PC-9 (cell line): Measurements from ENCODE around the gene ZNF470. TPM values are rescaled to one million over a fixed set of nuclear protein-coding genes. Genes with fewer than 3 reads are reported as not detected.

Source experiments
- BruUV-seq: library from RNA; stranded (reverse); fragments of 400-500 nt; replicated peaks from 2 replicates; lab custom pipeline; 2021; lab: Mats Ljungman, UMichigan
- CTCF ChIA-PET: fragments of 300-600 bp; sonication (Branson Sonifier 250); formaldehyde crosslinking; loops from one replicate; lab custom pipeline; 2022; ENCODE audit warnings: antibody characterized with exemption; lab: Charles Lee
- POLR2A ChIA-PET: fragments of 300-600 bp; sonication (Branson Sonifier 250); formaldehyde crosslinking; loops from one replicate; lab custom pipeline; 2022; ENCODE audit warnings: antibody characterized with exemption; ENCODE audit not compliant: unreplicated experiment; lab: Charles Lee
- DNase-seq, 2 experiments: peaks; one replicate each; pipeline versions ENCODE4 v3.0.0 to v3.0.0-alpha.2; 2015 to 2022; ENCODE audit warnings: mixed read lengths in 1 of 2
- H2AFZ ChIP-seq: fragments of 200-600 bp; sonication (generic); 2 replicates; pipeline ENCODE4 v1.8.1; 2017; ENCODE audit warnings: antibody characterized with exemption
- H3F3A ChIP-seq: fragments of 200-600 bp; sonication (generic); 2 replicates; pipeline ENCODE4 v1.8.1; 2017; ENCODE audit warnings: antibody characterized with exemption, mild to moderate bottlenecking, low read depth; ENCODE audit not compliant: insufficient read depth
- H3K27ac ChIP-seq: fragments of 200-600 bp; sonication (generic); 2 replicates; pipeline ENCODE4 v1.6.1; 2016; ENCODE audit warnings: mixed run types
- H3K27me3 ChIP-seq: fragments of 200-600 bp; sonication (generic); 2 replicates; pipeline ENCODE4 v1.6.1; 2016; ENCODE audit warnings: low read depth, mixed run types; ENCODE audit not compliant: insufficient read depth
- H3K36me3 ChIP-seq: fragments of 200-600 bp; sonication (generic); 2 replicates; pipeline ENCODE4 v1.6.1; 2016; ENCODE audit warnings: low read depth, mixed run types
- H3K4me1 ChIP-seq: fragments of 200-600 bp; sonication (generic); replicated peaks from 2 replicates; pipeline ENCODE4 v1.6.1; 2016; ENCODE audit warnings: mixed run types; ENCODE audit not compliant: insufficient read depth
- H3K4me2 ChIP-seq: fragments of 200-600 bp; sonication (generic); 2 replicates; pipeline ENCODE4 v1.6.1; 2017; ENCODE audit warnings: mixed run types
- H3K4me3 ChIP-seq: fragments of 200-600 bp; sonication (generic); 2 replicates; pipeline ENCODE4 v1.6.1; 2016; ENCODE audit warnings: mixed run types
- H3K79me2 ChIP-seq: fragments of 200-600 bp; sonication (generic); 2 replicates; pipeline ENCODE4 v1.6.1; 2017; ENCODE audit warnings: low read depth, mixed run types
- H3K9me2 ChIP-seq: fragments of 200-600 bp; sonication (generic); 2 replicates; pipeline ENCODE4 v1.8.1; 2017; ENCODE audit warnings: mild to moderate bottlenecking; ENCODE audit not compliant: insufficient read depth
- H3K9me3 ChIP-seq: fragments of 200-600 bp; sonication (generic); 2 replicates; pipeline ENCODE4 v1.8.1; 2016; ENCODE audit warnings: low read depth; ENCODE audit not compliant: insufficient read depth
- H4K20me1 ChIP-seq: fragments of 200-600 bp; sonication (generic); 2 replicates; pipeline ENCODE4 v1.8.1; 2017; ENCODE audit not compliant: insufficient read depth
- CTCF ChIP-seq: fragments of 200-600 bp; sonication (generic); conservative IDR thresholded peaks from 2 replicates; pipeline ENCODE4 v1.6.1; 2017; ENCODE audit warnings: mixed run types, antibody characterized with exemption, mild to moderate bottlenecking, moderate library complexity
- EZH2 ChIP-seq: fragments of 200-600 bp; sonication (generic); IDR thresholded peaks from 2 replicates; pipeline ENCODE4 v1.8.0; 2017; ENCODE audit warnings: antibody characterized with exemption, low read depth
- intact Hi-C: fragments of 100-400 bp; cut with micrococcal nuclease; formaldehyde crosslinking; loops from one replicate; pipeline ENCODE4 v1.10.0; 2022; ENCODE audit not compliant: unreplicated experiment
- total RNA-seq: library from RNA; stranded (reverse); gene quantifications from 2 replicates; pipeline ENCODE4 v1.2.3, GENCODE V29; 2021

Gene ZNF470
- total RNA-seq, 1 experiment from 2014 or later, result 1.7 TPM

GRCh38 chr19:56617531-56617930 is 50.3 kb downstream of the ZNF470 start:
- Histone ChIP-seq H3K9me2 (no peaks in the 10 kb centered on the region), H3F3A (no peaks in the 10 kb centered on the region), H4K20me1 (no peaks in the 10 kb centered on the region), H3K4me2 (no peak overlapping the region), H3K36me3 (0 out of 2 replicates have a peak, but pooled peaks cover 4% of the 10 kb centered on the region), H3K4me1 (no peaks in the 10 kb centered on the region), H3K9me3 (peaks cover 14% of the 10 kb centered on the region), H3K27me3 (no peaks in the 10 kb centered on the region), H2AFZ (no peak overlapping the region), H3K4me3 (no peak overlapping the region), H3K79me2 (no peaks in the 10 kb centered on the region), H3K27ac (no peak overlapping the region)
- no peak for DNase-seq
- CTCF ChIA-PET, result interaction anchor here (0.5 kb wide), 1 partner anchor 353 kb away, joined by 4 read pairs; no protein-coding TSS in a partner anchor
- intact Hi-C loops, result no loop called here
- BruUV-seq, result no TSS peak
- TF ChIP-seq EZH2, result no peak
- TF ChIP-seq CTCF, result no peak
- POLR2A ChIA-PET, result no interaction called here

DNA sequence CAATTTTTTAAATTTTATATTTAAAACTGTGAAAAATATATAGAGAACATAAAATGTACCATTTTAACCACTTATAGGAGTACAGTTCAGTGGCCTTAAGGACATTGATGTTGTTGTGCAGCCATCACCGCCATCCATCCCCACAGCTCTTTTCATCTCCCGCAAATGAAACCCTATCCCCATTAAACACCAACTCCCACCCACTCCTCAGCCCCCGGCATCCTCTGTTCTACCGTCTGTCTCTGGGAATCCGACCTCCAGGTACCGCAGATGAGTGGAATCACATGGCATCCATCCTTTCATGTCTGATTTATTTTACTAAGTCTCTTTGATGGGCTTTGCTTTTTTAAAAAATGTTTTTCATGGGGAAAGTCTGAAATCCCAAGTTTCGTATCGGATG is 51.9 kb downstream of the ZNF470 start:
- intact Hi-C loops, result no loop called here
- Histone ChIP-seq H3K36me3 (peaks cover under 1% of the 10 kb centered on the region; the same call in 1 of the 2 replicates), H3K4me2 (no peak overlapping the region), H2AFZ (no peak overlapping the region), H3K9me2 (no peaks in the 10 kb centered on the region), H4K20me1 (no peaks in the 10 kb centered on the region; the same call in 1 of the 2 replicates), H3K79me2 (no peaks in the 10 kb centered on the region), H3F3A (no peaks in the 10 kb centered on the region), H3K4me1 (no peaks in the 10 kb centered on the region), H3K27ac (no peak overlapping the region), H3K27me3 (no peaks in the 10 kb centered on the region), H3K4me3 (no peak overlapping the region), H3K9me3 (peaks cover 14% of the 10 kb centered on the region)
- no peak for DNase-seq
- TF ChIP-seq EZH2, result no peak
- no peak for TF ChIP-seq CTCF
- BruUV-seq, result no TSS peak
- ChIA-PET CTCF (no interaction called here), POLR2A (no interaction called here)

DNA sequence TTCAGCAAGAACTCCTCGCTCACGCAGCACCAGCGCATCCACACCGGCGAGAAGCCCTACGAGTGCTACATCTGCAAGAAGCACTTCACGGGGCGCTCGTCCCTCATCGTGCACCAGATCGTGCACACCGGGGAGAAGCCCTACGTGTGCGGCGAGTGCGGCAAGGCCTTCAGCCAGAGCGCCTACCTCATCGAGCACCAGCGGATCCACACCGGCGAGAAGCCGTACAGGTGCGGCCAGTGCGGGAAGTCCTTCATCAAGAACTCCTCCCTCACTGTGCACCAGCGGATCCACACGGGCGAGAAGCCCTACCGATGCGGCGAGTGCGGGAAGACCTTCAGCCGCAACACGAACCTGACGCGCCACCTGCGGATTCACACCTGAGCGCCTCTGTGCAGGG is 55.1 kb downstream of the ZNF470 start:
- H3K4me1 ChIP-seq, result no peaks in the 10 kb centered on the region
- no peak overlapping the region for H3K4me3 ChIP-seq
- H3K27ac ChIP-seq, result no peak overlapping the region
- no TSS peak for BruUV-seq
- H2AFZ ChIP-seq, result no peak overlapping the region
- no peak for DNase-seq
- ChIA-PET CTCF (no interaction called here), POLR2A (no interaction called here)
- no peak overlapping the region for H3K4me2 ChIP-seq
- H3K36me3 ChIP-seq, result no peaks in the 10 kb centered on the region; the same call in 1 of the 2 replicates
- no peaks in the 10 kb centered on the region for H3K9me2 ChIP-seq
- no peaks in the 10 kb centered on the region for H3K79me2 ChIP-seq
- no peaks in the 10 kb centered on the region for H3K27me3 ChIP-seq
- no peaks in the 10 kb centered on the region for H3F3A ChIP-seq
- H3K9me3 ChIP-seq, result no peaks in the 10 kb centered on the region
- TF ChIP-seq CTCF (no peak), EZH2 (no peak)
- H4K20me1 ChIP-seq, result no peaks in the 10 kb centered on the region; the same call in 1 of the 2 replicates
- intact Hi-C loops, result no loop called here
